GM19025 (cell line): ENCODE data around the gene HOXC11.

ENCODE experiments used
- ATAC-seq: cut with Tn5 transposase; IDR thresholded peaks from one replicate; pipeline ENCODE4 v1.9.1; 2021; ENCODE audit warnings: mild to moderate bottlenecking, low read depth, moderate library complexity; ENCODE audit not compliant: unreplicated experiment

The HOXC11 gene

DNA sequence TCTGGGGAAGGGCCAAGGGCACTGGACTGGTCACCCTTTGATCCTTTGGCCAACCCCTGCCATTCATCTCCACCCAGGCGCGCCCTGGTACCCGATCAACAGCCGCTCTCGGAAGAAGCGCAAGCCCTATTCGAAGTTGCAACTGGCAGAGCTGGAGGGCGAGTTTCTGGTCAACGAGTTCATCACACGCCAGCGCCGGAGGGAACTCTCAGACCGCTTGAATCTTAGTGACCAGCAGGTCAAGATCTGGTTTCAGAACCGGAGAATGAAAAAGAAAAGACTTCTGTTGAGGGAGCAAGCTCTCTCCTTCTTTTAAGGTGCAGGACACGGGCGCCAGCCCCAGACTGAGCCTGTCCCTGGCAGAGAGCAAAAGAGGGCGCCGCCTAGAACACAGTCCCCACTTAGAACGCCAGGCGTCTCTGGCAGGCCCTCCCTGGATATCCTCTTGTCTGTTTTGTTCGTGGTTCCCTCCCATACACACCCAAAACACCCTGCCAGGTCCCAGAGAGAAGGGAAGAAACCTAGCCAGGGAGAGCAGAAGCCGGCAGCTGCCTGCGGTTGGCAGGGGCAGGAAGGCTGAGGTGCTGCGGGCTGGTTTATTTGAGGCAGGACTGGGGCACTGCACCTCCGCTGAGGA, 16.6 kb upstream of the HOXC11 start:
- ATAC-seq = no peak

DNA sequence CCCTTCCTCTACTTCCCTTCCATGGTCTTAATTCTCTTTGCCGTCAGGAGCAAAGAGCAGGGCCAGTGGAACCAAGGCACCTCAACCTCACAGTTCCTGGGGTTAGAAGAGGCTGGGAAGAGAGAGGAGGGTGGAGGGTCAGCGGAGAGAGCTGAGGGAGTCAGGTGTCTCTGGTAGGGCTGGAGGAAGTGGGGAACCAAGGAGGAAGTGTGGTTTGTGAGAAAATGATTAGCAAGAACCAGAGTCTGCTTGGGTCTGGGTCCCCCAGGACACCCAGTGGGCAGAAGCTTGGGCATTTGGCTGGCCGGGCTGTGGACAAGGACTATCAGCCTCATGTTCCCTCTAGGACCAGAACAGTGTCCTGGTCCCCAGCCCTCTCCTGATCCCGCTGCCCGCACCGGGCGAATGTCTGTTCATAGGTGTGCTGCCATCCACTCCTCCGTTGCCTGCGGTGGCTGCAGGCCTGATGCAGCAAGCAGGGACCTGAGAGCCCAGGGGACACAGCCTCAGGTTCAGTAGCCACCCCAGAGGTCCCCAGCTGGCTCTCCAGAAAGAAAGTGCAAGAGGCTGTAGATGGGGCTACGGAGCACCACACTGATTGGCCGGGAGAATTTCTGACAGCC, 15.9 kb upstream of the HOXC11 start:
- no peak for ATAC-seq

DNA sequence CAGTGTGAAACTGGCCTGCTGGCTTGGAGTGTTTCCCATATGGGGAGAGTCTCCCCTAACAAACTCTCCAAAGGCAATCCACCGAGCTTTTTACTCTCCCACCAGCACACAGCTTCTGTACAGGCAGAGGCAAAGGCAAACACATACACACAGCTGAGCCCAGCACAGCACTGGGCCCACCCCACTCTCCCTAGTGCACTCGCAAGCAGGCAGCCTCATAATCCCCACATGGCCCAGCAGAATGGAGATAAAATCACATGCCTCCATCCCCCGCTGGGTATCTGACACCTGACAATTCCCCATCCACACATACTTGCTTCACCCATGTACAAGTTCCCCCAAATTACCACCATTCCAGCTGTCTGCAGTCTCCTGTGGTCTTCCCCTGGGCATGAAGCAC, 14.8 kb upstream of the HOXC11 start:
- no peak for ATAC-seq

DNA sequence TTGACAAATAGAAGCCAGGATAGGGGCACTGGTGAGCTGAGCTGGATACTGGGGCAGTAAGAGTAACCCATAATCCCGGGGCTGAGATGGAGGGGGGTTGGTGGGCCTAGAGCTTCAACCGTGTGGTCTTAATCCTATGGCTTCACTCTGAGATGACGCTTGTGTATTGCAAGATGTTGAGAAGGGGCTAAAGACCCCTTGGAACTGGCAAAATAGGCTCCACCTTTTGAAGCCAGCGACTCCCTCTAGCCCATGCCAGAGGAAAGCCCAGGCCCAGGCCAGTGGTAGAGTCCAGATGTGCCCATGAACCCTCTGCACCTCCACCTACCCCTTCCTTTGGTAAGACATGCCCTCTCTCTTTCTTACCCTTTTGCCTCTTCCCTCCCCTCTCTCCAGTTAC, 13.6 kb upstream of the HOXC11 start:
- ATAC-seq = no peak

DNA sequence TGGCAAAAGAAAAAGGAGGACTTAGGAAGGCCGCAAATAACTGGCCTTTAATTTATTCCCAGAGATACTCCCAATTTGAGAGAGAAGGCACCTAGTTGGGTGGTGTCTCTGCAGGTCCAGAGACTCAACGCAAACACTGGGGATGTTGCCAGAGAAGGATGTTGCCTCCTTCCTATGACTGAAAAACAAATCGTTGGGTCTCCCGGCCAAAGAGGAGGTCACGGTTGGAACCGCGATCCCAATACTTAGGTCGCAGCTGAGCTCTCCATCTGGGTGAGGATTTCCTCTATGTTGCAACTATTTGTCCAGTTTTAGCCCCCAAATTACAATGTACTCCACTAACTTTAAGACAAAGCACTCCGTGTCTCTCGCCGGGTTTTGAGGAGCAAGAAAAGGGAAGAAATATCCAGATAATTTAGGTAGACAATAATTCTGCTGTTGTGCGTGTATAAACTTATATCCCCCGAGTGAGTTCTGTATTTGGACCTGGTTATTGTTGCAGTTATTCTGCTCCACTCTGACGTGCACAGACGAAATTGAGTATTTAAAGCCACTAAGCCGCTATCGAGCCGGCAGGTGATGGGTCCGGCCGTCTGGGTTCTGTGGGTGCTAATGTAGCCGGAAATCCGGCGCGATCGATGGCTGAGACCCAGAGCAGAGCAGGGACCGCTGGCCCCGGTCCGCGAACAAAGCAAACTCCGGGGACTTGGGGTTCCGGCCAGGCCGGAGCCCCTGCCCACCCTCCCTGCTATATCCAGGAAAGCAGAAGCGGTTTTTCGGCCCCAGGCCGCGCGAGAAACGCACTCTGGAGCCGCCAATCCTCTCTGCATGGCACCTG, 12.5 kb upstream of the HOXC11 start:
- ATAC-seq = no peak

DNA sequence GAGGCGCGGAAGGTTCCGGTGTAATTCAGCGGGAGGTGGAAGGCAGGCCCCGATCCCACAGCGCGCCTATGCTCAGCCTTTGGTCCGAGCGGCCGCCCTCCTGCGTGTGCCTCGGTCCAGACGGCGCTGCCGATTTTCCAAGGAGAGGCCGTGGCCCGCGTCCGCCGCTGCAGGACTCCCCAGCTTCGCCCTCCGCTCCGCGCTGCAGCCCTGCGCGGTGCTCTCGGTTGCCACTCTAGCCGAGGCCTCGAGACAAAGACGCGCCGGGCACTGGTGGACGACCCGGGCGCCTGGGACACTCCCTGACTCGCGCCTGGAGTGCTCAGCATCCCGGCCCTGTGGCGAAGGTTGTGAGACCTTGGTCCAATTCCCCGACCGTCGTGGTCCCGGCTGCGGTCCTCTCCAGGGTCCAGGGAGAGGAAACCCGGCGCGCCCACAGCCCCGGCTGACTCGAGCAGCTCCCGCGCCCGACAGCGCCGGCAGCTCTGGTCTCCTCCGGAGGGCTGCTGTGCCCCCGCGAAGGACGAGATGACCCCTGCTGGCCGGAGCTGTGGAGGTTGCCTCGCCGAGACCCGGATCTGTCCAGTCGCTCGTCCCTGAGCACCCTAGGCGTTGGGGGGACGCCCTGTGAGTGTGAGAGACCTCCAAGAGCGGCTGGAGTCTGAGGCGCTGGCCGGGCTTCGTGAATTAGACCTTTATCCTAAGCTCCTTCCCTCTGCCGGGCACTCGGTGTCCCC, 11.7 kb upstream of the HOXC11 start:
- ATAC-seq = no peak

DNA sequence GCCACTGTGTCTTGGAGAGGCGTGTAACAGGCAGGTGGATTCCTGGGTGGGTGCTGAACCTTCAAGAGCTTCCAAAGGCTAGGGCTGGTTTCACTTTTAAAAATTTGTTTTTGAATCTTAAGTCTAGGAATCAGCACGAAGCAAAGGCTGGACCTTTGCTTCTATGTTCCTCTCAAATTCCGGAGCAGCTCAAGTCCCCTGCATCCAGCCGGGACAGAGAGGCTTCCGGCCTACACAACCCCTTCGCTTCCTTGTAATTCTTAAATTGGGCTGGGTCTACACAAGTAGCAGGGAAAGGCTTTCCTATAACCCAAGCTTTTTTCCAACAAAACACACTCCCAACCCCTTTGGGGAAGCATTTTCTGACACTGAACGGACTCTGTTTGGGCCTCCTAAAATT, 9.9 kb upstream of the HOXC11 start:
- ATAC-seq = no peak

DNA sequence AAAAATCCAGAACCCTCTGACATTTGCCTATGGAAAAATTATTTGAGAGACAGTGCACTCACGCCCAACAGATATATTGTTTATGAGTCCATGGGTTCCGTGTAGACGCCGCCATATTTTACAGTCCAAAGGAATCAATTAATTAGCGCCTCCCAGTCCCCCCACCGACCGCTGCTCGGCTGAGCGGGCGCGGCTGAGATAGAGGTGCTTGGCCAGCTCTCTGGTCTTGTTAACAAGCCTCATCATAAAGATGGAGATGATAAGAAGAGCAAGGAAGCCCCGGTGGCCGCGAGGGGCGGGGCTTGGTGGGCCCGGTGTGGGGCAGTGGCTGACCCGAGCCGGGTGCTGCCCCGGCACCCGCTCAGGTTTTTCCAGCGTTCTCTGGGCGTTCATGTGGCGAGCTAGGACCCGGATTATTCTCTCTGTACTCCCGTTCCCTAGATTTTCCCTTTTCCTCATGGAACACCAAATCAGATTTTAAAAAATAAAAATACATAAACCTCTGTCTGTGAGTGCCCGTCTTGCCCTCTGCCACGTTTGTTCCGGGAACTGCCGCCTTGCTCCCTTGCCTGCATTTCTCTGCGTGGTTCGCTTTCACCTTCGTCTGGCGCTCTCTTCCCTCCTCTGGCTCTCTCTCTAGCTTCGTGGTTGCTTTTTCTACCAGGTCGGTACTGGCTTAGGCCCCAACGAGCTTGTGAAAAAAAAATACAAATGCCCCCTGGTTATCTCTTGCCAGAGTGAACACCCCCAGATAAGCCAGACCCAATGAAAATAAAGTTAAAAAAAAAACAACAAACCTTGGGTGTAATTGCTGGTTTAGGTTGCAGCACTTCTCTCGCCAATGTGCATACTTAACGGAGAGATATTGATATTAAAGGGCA, 9.3 kb upstream of the HOXC11 start:
- no peak for ATAC-seq

DNA sequence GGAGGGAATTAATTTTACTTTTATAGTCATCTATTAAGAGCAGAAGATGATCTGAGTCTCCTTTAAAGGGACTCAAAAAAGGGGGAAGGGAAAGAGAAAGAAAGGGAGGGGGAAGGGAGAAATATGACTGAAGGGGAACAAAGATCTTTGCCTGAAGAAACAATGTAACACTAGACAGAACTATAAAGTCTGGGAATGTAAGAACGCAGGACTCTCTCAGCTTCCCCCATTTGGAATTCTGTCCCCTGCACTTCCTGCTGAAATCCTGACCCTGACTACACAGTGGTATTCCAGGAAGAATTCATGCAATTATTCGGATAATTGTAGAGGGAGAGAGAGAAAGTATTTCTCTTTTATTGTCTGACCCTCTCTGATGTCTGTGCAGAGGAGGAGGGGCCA, 8.6 kb upstream of the HOXC11 start:
- no peak for ATAC-seq

DNA sequence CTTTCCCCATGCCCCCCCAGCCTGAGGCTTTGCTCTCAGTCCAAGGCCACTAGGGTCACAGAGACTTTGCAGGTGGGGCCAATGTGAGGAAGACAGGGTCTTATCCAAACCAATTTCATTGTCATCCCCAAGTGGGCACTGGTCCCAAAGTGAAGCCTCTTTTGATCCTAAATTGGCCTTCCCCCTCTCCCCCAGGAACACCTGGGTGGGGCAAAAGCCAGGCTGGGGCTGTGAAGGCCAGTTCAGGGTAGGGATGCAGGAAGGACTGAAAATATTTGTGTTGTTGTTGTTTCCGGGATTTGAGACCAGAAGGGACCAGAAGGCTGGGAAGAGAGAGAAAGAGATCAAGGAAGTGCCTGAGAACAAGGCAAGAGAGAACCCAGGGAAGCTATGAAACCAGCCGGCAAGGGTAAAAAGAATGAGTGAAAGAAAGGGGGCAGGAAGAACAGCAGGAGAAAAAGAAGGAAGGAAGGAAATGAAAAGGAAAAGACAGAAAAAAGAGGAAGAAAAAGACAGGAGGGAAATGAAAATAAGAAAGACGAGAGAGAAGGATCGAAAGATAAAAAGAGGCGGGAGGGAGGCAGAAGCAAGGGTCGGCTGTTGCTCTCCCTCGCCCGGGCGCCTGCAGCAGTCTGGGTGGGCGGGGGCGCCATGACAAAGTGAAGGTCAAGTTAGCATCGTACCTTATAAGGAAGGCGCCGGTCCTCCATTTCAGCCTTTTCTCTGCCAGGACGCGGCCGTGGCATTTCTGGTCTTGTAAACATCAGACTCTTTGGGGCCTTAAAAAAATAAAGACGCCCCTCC, 7.4 kb upstream of the HOXC11 start:
- no peak for ATAC-seq

DNA sequence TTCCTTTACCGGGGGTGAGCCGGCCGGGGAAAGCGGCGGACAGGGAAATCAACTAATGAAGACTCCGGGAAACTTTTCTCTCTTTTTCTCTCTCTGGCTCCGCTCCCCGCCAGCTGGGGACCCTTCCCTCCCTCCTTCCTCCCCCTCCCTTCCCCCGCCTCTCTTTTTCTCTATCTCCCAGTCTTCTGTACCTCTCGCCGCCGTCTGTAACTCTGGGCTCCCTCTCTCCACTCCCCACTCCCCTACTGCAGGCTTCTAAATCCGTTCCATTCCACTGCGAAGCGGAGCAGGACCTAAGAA, 6.9 kb upstream of the HOXC11 start:
- ATAC-seq = no peak

DNA sequence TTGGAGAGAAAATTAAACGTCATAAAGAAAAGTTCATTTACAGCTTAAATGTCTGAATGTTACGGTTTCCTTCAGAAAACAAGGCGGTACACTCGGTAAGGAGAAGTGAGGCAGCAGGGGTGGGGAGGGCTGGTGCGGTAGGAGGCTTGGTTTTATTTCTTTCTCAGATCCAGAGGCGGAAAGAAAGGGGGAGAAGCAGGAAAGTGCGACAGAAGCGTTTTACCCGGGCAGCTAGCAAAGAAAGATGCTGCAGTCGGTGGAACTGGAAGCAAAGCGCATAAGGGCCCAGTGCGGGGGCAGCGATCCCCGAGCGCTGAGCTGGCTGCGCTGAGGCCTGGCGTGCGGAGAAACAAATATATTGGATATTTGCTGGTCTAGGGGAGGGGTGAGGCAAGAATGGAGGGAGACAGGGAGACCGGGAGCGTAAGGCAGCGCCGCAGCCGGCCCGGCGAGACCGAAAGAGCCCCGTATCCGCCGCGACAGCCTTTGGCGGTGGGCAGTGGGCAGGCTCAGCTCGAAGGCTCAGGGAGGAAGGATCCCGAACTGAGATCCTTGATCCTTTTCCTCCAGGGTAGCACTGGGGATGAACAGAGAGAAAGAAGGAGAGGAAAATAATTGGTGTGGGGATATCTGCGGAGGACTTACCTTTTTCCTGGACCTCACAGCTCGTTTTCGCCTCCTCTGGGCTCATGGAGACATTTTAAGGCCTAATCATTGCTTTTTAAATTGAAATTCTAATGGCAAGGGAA, 6.4 kb upstream of the HOXC11 start:
- ATAC-seq = no peak

DNA sequence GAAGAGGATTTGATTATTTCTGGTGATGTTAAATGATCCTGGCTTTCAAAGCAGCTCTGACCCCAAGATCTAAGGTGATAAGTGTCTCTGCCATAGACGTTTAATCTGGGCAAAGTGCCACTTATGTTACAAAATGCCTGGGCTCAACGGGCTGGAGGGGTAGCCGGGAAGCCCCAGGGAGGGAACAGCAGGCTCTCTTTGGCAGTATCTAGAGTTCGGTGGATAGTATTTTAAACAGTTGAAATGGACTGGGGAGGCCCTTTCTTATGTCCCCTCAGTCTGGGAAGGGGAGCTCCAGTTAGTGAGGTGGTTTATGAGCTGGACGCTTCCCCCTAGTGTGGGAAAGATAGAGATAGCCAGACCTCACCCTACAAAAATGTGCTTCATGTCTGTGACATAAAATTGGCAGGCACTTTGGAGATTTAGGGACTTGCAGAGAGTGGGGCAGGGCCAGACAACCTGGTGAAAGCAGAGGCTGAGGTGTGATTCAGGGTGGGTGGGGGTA, 5.5 kb upstream of the HOXC11 start:
- no peak for ATAC-seq

DNA sequence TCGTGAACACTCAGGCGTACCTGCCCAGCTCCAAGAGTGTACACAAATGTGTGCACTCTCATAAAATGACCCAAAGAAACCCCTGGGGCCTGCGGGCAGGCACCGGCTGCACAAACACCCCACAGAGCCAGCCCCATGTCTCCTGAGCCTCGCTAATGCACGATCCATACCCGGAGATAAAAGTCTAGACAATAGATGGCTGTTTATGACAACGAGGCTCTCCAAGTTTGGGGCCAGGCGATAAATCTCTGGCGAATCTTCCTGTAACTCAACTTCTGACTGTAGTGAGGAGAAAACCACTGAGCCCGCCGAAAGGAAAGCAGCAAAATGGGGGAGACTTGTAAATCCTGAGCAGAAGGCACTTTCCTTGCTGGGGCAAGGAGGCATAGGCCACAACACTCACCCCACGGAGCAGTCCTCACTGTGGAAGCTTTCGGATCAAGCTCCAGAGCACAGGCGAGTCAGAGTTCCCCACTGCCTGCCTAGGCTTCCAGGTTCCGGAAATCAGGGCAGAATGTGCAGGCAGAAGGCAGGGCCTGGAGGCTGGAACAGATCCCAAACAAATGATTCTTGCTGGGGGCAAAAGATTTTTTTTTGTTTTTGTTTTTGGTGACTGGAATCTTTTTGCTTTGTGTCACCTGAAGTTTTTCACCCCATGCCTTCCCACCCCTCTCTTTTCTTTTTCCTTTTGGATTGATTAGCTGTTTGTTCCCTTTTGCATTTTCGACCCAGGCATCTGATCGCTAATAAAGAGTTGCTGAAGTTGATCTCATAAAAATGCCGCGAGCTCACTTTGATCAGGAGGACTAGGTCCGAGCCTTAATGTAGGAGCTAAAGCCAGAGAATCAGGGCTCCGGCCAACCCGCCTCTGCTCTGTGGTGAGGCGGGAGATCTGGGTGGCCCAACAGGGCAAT, 4.5 kb upstream of the HOXC11 start:
- no peak for ATAC-seq

DNA sequence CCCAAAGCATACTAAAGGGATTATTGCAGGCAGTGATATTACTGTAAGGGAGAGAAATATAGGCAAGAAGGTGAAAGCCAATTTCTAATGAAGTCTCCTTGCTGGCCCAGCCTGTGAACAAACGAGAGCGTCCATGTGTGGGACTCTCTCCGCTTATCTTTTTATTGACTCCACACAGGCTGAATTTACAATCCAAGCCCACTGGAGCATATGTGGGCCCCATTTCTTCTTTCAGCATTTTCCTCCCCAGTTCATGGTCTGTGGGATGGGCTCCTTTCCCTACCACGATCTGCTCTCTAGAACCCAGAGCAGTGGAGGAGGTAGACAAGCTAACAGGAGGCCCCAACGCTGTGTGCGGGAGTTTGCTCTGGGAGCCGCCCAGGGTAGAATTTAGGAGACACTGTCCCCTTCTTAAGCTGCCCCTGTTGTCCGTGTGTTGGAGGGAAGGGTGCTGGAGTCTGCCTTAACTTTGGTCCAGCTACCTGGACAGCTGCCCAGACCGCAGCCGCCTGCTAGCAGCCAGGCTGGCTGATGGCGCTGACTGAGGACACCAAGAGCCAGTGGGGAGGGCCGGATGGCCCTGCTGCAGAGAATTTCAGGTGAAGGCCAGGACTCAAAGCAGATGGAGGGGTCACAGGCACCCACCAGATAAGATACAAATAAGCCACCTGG, 3.2 kb upstream of the HOXC11 start:
- ATAC-seq = no peak

DNA sequence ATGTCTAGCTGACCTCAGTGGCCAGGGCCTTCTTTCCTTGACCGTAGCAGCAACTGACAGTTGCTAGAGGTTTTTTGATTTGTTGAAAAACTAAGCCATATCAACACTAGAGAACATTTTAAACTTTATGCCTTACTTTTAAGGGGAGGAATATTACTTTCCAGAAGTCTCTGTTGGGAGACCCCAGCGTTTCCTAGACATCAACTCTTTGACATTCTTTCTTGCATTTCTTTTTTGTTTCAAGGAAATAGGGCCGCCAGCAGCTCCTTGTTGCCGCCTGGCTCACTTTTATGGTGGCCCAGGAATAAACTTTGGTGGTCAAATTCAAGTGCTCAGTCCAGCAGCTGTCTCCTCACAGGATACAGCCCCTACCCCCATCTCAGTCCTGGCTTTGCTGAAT, 2.5 kb upstream of the HOXC11 start:
- ATAC-seq = no peak

DNA sequence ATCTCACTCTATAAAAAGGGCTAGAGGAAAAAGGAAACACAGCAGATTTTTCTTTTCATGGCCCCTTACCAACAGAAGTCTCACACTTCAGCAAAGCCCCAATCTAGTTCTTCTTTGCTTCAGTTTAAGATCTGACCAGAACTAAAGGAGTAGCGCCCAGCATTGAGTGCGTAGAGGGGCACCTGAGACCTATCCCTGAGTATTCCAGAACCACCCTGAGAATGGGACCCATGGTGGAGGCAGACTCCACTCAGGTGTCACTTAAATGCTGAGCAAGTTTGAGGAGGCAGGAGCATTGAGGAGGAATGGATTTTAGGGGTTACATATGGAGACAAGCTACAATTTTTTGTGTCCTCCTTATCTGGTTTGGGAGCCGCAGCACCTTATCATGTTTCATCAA, 1.8 kb upstream of the HOXC11 start:
- ATAC-seq = no peak
